IMR-90 (cell line): ENCODE data around the gene AXIN1.

ENCODE experiments used
- BHLHE40 ChIP-seq: fragments of 150-350 bp; IDR thresholded peaks from 2 replicates; pipeline ENCODE4 v1.6.1; 2016; ENCODE audit warnings: mild to moderate bottlenecking, low read depth, low read length
- CEBPB ChIP-seq: IDR thresholded peaks from 2 replicates; pipeline ENCODE4 v1.6.1; 2012; ENCODE audit warnings: low read depth, low read length, improper control_type of control experiment
- CHD1 ChIP-seq: IDR thresholded peaks from 2 replicates; pipeline ENCODE4 v1.6.1; 2012; ENCODE audit warnings: low read depth, low read length, improper control_type of control experiment
- CTCF ChIP-seq: conservative IDR thresholded peaks from 2 replicates; pipeline ENCODE4 v1.5.1; 2012; ENCODE audit warnings: mild to moderate bottlenecking, low read depth, low read length, improper control_type of control experiment
- MAFK ChIP-seq: IDR thresholded peaks from 2 replicates; pipeline ENCODE4 v1.6.1; 2012; ENCODE audit warnings: low read depth, low read length, improper control_type of control experiment
- MAZ ChIP-seq: IDR thresholded peaks from 2 replicates; pipeline ENCODE4 v1.6.1; 2012; ENCODE audit warnings: low read depth, mild to moderate bottlenecking, low read length, improper control_type of control experiment, moderate library complexity, borderline replicate concordance
- MXI1 ChIP-seq: IDR thresholded peaks from 2 replicates; pipeline ENCODE4 v1.6.1; 2012; ENCODE audit warnings: low read depth, mild to moderate bottlenecking, low read length, moderate library complexity, borderline replicate concordance
- POLR2A ChIP-seq: IDR thresholded peaks from 2 replicates; pipeline ENCODE4 v1.6.1; 2012; ENCODE audit warnings: mild to moderate bottlenecking, low read depth, low read length
- RAD21 ChIP-seq: IDR thresholded peaks from 2 replicates; pipeline ENCODE4 v1.6.1; 2012; ENCODE audit warnings: low read length, improper control_type of control experiment
- RCOR1 ChIP-seq: IDR thresholded peaks from 2 replicates; pipeline ENCODE4 v1.6.1; 2012; ENCODE audit warnings: mild to moderate bottlenecking, low read length, improper control_type of control experiment; ENCODE audit not compliant: insufficient replicate concordance
- SMC3 ChIP-seq: fragments of 150-350 bp; IDR thresholded peaks from 2 replicates; pipeline ENCODE4 v1.6.1; 2016; ENCODE audit warnings: low read depth, mild to moderate bottlenecking, antibody characterized with exemption, low read length, moderate library complexity
- USF2 ChIP-seq: fragments of 150-350 bp; IDR thresholded peaks from 2 replicates; pipeline ENCODE4 v1.6.1; 2017; ENCODE audit warnings: mild to moderate bottlenecking, antibody characterized with exemption, low read length, low read depth

GRCh38 chr16:325375-326145 lies 27.0 kb downstream of the AXIN1 start:
- TF ChIP-seq CTCF (no peak), RAD21 (no peak), POLR2A (no peak), MAFK (no peak), MXI1 (no peak), SMC3 (no peak), USF2 (no peak), RCOR1 (no peak), MAZ (no peak), CHD1 (no peak), BHLHE40 (no peak), CEBPB (no peak)
